DMS114 treated with DMSO at 0.1 percent for 48 hours (cell line): ENCODE data around the gene TBXAS1.

ENCODE experiments used
- DNase-seq: peaks from one replicate; lab custom pipeline; 2025; ENCODE audit not compliant: unreplicated experiment; lab: John Stamatoyannopoulos, UW

TBXAS1 gene

DNA sequence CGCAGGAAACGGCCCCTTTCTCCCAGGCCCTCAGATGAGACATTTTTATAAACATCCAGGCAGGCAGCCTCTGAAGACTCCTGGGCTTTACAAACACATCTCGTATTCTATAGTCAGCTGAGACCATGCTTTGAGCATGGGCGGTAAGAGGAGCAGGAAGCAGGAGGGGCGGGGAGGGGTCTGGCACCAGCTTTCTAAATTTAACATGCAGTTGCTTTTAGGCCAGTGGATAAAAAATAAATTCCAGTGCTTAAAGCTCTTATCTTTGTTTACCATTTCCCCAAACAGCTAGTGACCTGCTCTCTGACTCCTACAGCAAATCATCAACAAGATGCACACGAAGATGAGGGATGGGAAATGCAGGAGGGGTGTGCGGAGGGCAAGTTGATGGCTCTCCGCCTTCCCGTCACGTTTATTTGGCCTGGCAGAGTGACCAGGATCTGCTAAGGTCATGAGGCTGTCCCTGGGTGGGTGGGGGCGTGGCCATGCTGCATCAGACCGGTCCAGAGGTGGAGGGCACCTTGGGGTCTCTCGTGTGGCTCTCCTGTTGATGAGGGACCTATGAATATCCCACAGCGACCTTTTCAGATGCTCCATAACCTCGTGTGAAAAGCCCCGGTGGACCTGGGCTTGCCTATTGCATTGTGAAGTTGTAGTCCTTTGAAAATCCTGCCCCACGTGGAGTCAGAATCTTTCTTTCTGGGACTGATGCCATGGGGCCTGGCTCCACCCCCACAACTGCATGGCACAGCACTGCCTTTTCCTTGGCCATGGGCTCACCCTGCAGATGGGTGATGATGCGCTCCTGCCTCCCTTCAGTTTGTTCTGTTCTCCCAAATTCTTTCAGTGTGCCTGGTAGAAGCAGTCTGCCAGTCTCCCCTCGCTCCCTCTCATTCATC is 166.2 kb downstream of the TBXAS1 start:
- no peak for DNase-seq

DNA sequence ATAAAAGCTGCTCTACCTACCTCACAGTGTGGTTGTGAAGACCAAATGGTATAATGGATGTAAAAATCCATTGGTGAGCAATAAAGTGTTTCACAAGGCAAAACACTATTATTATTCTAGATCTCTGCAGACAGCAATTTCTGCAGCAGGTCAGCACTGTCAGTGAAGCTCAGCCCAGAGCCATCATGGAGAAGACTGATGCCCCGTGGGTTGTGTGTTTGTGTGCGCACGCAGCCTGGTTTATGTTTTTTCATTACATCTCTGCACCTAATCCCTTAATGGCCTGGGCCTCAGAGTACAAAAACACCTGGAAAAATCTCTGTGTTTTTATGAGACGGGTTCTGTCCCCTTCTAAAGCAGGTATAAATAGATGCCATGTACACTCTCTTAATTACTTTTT is 169.5 kb downstream of the TBXAS1 start:
- DNase-seq, result no peak

DNA sequence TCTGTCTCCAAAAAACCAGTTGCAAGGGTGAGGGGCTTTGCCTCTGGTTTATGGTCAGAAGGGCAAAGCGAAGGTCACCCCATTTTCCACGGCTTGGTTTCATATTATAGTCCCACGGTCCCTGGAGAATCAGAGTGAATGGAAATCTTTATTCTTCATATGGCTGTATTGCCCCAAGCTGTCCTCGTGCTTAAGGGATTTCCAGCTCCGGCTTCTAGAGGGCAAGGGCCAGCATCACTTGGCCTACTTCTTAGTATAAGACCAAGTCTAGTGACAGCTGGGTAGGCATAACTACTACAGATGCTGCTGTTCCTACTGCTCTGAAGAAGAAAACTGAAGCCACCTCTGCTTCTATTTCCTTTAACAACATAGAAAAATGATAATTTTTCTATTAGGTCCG is 170.5 kb downstream of the TBXAS1 start:
- no peak for DNase-seq

DNA sequence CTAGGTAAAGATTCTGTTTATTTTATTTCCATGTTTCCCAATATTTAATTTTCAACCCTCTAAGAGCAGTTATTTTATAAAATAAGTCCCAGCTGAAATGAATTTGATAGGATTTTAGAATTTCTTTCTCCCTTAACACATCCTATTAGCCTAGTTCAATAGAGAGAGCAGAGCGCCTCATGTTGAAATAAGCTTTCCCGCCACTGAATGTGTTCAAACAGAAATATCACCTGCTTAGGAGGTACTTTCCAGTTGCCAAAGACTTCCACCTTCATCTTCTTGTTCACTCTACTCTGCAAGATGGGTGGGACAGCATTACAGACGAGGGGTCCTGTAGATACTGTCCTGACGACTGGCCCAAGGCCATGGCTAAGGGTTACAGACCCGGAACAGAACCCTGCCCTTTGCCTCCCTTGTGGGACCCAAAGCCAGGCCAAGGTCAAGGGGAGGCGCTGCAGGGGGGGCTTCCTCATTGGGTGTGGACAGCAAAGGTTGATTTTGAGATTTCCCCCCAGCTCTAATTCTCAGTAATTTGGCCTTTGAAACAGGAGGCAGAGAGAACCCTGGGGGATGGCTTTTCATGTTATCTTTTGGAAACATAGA is 171.7 kb downstream of the TBXAS1 start:
- no peak for DNase-seq

DNA sequence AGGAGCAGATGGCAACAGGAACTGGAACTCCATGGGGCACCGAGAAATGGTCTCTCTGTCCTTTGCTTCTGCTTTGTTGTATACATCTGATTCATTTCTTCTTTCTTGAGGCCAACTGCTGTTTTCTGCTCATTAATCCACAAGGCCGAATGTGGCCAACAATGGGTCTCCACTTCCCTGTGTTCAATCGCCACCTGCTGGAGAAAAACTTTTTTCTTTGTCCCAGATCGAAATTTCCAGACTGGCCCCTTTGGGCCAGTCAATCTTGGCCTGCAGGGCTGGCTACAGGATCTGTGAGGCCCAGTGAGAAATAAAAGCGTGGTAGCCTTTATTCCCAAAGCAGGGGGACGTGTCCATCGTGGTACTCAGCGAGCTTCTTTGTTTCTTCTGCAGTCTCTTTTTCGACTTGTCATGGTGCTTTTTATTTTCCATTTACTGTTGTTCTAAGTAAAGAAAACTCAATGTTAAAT is 174.9 kb downstream of the TBXAS1 start:
- DNase-seq, result no peak

DNA sequence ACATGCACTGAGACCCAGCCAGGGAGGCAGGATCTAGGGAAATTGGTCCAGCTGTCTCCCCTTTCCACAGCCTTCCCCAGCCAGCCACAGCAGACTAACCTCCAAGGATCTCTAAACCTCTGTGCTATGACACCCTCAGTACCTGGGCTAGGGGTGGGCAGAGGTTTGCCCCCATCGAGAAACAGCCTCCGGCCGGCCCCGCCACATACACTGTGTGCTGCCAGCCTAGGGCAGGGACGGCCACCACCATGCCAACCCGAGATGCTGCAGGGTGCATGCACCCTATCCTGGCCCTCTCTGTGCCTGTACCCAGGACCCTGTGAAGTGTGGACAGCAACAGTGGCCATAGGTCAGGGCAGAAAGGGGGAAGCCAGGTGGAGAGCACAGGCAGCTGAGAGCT is 175.6 kb downstream of the TBXAS1 start:
- no peak for DNase-seq

DNA sequence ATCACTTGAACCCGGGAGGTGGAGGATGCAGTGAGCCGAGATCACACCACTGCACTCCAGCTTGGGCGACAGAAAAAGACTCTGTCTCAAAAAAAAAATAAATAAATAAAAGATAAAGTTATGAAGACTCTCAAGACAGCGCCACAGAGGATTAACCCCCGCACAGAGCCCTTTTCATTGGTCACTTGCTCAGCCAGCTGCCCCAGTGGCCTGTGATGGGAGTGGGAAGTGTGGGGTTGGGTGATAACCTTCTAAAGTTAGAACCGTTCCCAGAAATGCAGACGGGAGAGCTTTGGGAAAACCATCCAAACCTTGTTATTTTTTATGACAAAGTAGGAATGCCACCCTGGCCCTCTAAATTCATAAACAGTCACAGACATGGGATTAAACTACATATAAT is 176.3 kb downstream of the TBXAS1 start:
- no peak for DNase-seq

DNA sequence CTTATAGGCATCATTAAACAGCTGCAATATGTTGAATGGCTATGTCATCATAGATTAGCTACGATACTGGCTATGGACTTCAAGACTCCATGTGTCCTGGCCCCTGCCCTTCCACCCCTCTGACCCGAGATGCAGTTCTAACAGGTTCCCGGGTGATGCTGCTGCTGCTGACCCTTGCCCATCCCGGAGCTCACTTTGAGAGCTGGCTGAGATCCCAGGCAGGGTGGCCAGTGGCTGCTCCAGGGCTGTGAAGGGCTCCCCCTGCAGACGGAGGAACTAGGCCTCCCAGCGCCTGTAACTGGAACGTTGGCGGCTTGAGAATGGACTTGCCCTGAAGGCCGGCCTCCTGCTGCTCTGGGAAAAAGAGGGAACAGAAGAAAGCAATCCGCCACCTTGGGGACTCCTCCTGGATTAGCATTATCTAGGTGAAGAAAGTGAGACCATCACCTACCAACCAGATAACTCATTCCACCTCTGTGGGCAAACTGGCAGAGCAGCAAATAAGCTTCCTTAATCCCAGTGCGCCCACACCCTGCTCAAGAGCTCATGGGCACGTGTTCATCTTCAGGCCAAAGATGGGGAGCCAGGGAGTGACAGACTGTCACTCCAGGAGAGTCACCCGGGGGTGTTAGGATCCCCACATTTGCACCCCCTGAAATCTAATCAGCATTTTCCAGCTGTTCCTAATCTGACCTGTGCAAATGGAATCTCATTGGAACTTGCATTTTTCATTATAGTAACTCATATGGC is 176.9 kb downstream of the TBXAS1 start:
- no peak for DNase-seq

DNA sequence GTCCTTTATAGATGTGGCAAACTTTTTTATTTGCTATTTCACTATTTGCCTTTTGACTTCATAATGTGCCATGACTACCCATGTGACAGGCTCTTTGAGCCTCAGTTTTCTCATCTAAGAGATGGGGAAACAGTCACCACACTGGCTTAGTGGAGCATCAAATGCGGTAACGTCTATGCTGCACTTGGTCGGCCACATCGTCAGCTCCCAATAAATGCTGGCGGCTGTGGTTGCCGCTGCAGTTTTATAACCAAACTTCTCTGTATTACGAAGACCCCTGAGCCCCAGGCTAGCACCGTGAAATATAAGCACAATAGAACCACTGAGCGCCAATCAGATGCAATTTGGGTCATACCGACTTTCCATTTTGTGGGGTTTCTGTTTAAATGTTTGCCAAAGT is 177.5 kb downstream of the TBXAS1 start:
- no peak for DNase-seq

DNA sequence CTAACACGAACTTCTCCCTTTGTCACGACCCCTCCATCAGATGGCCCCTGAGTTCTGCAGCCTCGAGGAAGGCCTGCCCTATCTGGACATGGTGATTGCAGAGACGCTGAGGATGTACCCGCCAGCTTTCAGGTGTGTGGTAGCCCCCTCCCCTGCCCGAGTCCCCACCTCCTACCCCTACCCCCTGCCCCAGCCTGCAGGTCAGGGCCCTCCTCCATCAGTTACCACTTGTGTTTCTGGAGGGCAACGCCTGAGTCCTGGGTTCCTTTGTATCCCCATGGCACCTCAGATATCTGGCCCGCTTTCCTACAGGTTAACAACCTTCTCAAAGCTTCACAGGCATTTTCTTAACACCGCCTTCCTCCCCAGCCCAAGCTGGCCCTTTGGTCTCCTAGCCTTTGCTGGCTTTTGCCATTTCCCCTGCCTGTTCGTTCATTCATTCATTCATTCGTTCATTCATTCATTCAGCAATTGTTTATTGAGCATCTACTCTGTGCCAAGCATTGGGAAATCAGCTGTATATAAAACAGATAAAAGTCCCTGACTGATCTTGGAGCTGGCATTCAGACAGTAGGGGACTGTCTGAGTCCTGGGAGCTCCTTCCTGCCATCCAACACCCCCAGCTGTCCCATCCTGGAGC is 178.1 kb downstream of the TBXAS1 start:
- no peak for DNase-seq

DNA sequence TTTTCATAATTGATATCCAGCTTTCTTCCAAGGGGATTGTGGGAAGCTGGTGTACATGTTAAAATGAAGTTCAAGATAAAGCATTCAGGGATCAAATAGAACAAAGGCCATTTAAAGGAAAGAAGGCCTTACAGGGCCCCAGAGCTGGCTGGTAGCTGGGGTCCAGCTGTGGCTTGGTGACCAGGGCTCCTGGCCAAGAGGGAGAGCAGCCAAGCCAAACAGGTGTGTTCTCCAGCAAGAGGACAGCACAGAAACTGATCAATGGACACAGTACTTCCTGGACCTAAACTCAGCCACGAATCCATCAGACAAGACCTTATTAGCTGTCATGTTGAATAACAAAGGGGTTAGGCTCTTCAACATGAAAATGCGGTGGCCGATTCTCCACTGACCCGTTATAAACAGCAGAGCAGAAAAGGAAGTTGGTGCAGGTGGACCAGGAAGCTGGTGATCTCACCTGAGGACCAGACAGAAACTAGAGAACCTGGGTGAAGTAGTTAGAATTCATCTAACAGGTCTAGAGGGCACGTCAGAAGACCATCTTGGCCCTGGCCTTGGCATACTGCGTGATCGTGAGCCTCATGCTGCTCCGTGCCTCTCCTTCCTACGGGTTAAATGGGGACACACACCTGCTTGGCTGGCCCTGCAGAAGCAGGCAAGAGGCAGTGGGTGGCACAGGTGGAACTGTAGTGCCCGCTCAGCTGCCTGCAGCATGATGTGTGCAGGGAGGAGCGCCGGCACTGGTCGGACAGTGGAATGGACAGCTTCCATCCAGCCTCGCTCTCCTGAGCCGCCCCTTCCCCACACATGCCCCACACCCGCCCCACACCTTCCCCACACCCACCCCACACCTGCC is 179.9 kb downstream of the TBXAS1 start:
- DNase-seq, result no peak

DNA sequence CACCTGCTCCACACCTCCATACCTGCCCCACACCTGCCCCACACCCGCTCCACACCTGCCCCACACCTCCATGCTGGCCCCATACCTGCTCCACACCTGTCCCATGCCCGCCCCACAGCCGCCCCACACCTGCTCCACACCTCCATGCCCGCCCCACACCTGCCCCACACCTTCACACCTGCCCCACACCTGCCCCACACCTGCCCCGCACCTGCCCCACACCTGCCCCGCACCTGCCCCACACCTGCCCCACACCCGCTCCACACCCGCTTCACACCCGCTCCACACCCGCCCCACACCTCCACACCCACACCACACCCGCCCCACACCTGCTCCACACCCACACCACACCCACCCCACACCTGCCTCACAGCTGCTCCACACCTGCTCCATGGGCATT is 180.7 kb downstream of the TBXAS1 start:
- no peak for DNase-seq

DNA sequence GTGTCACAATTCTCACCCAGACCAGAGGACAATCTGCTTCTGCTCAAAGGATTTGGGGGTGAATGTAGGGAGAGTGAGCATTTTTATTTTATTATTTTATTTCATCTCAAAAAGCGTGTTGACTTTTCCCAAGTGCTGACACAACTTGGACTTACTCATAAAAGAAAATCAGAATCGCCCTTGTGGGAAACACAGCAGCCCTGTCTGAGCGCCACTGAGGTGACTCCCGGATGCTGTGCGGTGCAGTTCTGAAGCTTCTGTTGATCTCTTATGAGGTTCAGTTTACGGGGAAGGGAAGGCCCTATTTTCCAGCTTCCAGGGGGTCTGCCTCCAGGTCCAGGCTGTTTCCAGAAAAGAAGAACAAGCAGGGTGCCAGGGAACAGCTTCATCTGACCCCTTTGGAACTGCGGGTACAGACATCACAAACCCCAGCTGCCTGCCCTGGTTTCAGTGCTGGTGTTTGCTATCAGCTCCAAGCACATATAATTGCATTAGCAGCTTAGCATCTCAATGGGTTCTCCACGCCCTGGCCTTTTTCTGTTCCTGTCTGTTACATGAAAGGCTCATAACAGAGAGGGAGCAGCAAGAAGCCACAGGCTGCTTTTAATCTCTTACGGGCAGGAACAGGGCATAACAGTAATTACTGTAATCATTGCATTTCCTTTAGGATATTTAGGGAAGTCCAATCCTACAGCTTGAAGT is 181.3 kb downstream of the TBXAS1 start:
- DNase-seq, result no peak

DNA sequence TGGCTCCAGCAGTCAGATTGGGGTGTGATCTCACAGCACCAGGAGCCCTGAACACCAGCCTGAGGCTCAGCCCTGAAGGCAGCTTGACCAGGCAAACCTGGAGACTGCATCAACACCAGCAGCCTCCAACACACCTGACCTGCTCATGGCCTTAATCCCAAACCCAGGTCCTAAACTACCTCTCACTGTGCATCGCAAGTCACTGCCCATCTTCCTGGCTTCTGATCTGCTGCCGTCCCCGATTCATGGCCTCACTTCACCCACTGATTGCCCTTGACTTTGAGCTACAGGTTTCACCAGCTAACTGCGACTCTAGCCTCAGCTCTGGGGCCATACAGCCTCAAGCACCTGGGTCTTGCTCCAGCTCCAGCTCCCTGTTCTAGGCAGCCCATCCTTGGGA is 184.6 kb downstream of the TBXAS1 start:
- no peak for DNase-seq

DNA sequence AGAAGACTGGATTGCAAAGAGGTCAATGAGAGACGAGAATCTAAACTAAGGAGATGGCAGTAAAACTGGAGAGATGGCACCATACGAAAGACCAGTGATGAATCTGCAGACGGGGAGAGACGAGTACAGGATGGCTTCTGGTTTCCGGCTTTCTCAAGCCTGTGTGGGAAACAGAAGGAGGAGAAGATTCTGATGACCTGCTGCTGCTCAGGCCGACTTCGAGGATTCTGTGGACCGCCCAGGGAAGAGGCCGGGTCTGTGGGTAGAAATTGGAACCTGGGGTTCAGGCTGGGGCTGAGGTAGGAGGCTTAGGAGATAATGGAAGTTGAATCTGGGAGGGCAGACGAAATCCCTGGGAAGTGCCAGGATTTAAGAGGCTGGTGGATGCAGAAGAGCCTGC is 185.1 kb downstream of the TBXAS1 start:
- DNase-seq, result no peak

DNA sequence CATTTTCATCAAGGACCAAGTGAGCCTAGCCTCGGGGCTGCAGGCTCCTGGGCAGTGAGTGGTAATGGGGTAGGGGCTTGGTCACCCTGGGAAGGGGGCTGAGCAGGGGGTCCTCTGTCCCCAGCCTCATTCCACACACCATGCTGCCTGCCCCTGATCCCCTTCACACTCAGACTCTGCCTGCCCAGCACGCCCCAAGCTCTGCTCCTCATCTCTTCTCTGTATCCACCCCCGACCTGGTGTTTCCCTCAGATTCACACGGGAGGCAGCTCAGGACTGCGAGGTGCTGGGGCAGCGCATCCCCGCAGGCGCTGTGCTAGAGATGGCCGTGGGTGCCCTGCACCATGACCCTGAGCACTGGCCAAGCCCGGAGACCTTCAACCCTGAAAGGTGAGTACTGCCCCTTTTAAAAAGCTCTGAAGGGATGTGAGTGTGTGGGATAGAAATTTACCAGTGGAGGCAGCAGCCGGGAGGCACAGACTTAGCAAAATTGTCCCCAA is 186.5 kb downstream of the TBXAS1 start:
- DNase-seq, result no peak

DNA sequence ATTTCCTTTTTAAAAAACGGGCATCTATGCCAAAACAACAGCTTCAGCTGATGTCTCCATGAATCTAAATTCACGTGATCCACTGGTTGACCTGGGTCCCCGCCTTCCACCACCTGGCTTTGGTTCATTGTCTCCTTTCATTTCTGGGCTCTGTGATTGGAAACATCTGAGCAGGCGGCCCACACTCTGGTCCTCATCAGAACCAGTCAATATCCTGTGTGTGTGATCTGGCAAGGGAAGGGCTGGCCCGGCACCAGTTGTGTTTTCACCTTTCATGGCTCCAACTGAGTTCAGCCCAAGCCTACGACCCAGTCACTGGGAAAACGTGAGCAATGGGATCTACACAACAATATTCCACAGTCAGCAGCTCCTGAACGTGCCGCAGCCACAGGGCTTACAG is 187.5 kb downstream of the TBXAS1 start:
- no peak for DNase-seq

DNA sequence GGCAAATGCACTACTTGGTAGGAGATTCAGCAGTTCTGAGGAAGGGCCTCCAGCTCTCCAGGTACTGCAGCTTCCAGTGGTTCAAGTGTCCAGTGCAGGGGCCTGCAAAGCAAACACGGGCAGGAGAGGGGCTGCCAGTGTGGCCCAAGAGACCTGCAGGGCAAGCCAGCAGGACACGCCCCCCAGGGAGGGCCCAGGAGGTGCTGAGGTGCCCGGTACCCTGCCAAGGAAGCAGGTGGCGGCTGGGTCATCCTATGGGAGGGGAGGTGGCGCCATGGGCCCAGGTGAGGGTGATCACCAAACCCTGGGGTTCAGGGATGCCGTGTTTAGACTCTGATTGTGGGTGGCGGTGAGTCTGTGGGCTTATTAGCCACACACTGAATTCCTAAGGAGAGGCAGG is 188.0 kb downstream of the TBXAS1 start:
- no peak for DNase-seq

DNA sequence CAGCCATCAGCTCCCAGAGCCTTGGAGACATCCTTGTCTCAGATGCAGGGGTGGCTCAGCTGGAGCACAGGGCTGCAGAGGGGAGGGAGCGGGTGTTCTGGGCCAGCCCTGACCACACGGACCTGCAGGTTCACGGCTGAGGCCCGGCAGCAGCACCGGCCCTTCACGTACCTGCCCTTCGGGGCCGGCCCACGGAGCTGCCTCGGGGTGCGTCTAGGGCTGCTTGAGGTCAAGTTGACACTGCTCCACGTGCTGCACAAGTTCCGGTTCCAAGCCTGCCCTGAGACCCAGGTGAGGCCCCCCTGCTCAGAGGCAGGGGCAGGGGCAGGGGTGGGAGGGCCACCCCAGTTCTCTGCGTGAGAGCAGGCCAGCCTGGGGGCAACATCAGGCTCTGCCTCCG is 188.5 kb downstream of the TBXAS1 start:
- no peak for DNase-seq
